K562 (cell line): ENCODE data around the gene TMEM205. TPM values are rescaled to one million over a fixed set of nuclear protein-coding genes. Genes with fewer than 3 reads are reported as not detected.

Source experiments
- ATAC-seq: fragments of 200-7000 bp; cut with Tn5 transposase; 3 replicates; pipeline ENCODE4 v1.9.1; 2020; ENCODE audit warnings: moderate library complexity
- BruUV-seq: library from RNA; stranded (reverse); fragments of 400-500 nt; replicated peaks from 2 replicates; lab custom pipeline; 2021; lab: Mats Ljungman, UMichigan
- CTCF ChIA-PET: fragments of 300-600 bp; formaldehyde crosslinking; extraction: SDS; loops from one replicate; lab custom pipeline; 2021; ENCODE audit warnings: low intra/inter-chr PET ratio; lab: Yijun Ruan, JAX
- POLR2A ChIA-PET: fragments of 300-600, 350-650 bp; sonication (Branson Sonifier 250); formaldehyde crosslinking; extraction: SDS; loops from one replicate; lab custom pipeline; 2021; ENCODE audit warnings: antibody characterized with exemption, inconsistent platforms; lab: Yijun Ruan, JAX
- DNase-seq, 4 experiments: peaks; one replicate each; pipeline versions ENCODE4 v3.0.0 to v3.0.0-alpha.2; 2011 to 2018; ENCODE audit warnings: low spot score in 3 of 4, mixed read lengths in 3 of 4; ENCODE audit errors: extremely low read depth in 1 of 4
- FAIRE-seq: peaks from 2 replicates; lab custom pipeline; 2011; peaks lifted over from hg19 to GRCh38; lab: Jason Lieb, UNC
- H2AFZ ChIP-seq: 2 replicates; pipeline ENCODE4 v1.6.0; 2011; ENCODE audit warnings: low read depth, low read length, control low read depth, inconsistent platforms
- H3K27ac ChIP-seq: fragments of 200-600 bp; 3 replicates; pipeline ENCODE4 v1.8.0; 2011; ENCODE audit warnings: low read depth, mild to moderate bottlenecking, control low read depth, inconsistent platforms, low read length, moderate library complexity, mixed read lengths; ENCODE audit errors: extremely low read depth
- H3K27me3 ChIP-seq, 2 experiments: fragments of 300-600 bp in 1 of 2; 2 replicates in 1 of 2; 3 replicates in 1 of 2; pipeline versions ENCODE4 v1.6.0 to v1.8.0; 2011; ENCODE audit warnings: inconsistent platforms in 2 of 2, low read length in 2 of 2, mild to moderate bottlenecking in 1 of 2, mixed read lengths in 1 of 2, moderate library complexity in 1 of 2; ENCODE audit not compliant: control insufficient read depth in 2 of 2, insufficient read depth in 2 of 2
- H3K36me3 ChIP-seq: fragments of 300-600 bp; 3 replicates; pipeline ENCODE4 v1.8.0; 2011; ENCODE audit warnings: mild to moderate bottlenecking, low read length, inconsistent platforms; ENCODE audit not compliant: control insufficient read depth, insufficient read depth
- H3K4me1 ChIP-seq, 2 experiments: fragments of 200-600 bp in 1 of 2; replicated peaks in 1 of 2; 2 replicates in 1 of 2; 3 replicates in 1 of 2; pipeline versions ENCODE4 v1.5.1 to v1.8.0; 2011; ENCODE audit warnings: inconsistent platforms in 2 of 2, low read length in 2 of 2, mild to moderate bottlenecking in 1 of 2, mixed read lengths in 1 of 2, moderate library complexity in 1 of 2; ENCODE audit not compliant: control insufficient read depth in 2 of 2, insufficient read depth in 2 of 2
- H3K4me2 ChIP-seq: 2 replicates; pipeline ENCODE4 v1.6.1; 2011; ENCODE audit warnings: low read length, control low read depth, inconsistent platforms, mixed read lengths; ENCODE audit not compliant: insufficient read depth
- H3K4me3 ChIP-seq: fragments of 200-600 bp; sonication (generic), shearing (Covaris generic); 2 replicates; pipeline ENCODE4 v1.5.1; 2016; ENCODE audit warnings: control low read depth, inconsistent platforms
- H3K79me2 ChIP-seq: fragments of 200-600 bp; 3 replicates; pipeline ENCODE4 v1.8.0; 2011; ENCODE audit warnings: low read length, inconsistent platforms; ENCODE audit not compliant: control insufficient read depth, insufficient read depth
- H3K9ac ChIP-seq, 2 experiments: 2 replicates each; pipeline versions ENCODE4 v1.6.0 to v1.6.1; 2011; ENCODE audit warnings: low read depth in 2 of 2, low read length in 2 of 2, control low read depth in 1 of 2, inconsistent platforms in 1 of 2, mild to moderate bottlenecking in 1 of 2, mixed read lengths in 1 of 2; ENCODE audit not compliant: insufficient read depth in 1 of 2
- H3K9me1 ChIP-seq: one replicate; pipeline ENCODE4 v1.6.0; 2011; ENCODE audit warnings: inconsistent platforms, mild to moderate bottlenecking, low read length, moderate library complexity; ENCODE audit not compliant: control insufficient read depth, insufficient read depth
- H3K9me3 ChIP-seq: replicated peaks from 2 replicates; pipeline ENCODE4 v1.5.1; 2011; ENCODE audit warnings: low read depth, low read length, inconsistent platforms; ENCODE audit not compliant: control insufficient read depth, insufficient read depth
- H4K20me1 ChIP-seq: replicated peaks from 2 replicates; pipeline ENCODE4 v1.6.1; 2011; ENCODE audit warnings: low read length, inconsistent platforms, mixed read lengths; ENCODE audit not compliant: control insufficient read depth, insufficient read depth
- BHLHE40 ChIP-seq: IDR thresholded peaks from 2 replicates; pipeline ENCODE4 v1.6.1; 2011; ENCODE audit warnings: low read length, improper control_type of control experiment
- CHD1 ChIP-seq: fragments of 200-600 bp; sonication (generic); IDR thresholded peaks from one replicate; pipeline ENCODE4 v1.6.1; 2012; ENCODE audit warnings: mild to moderate bottlenecking, moderate library complexity, low read length, inconsistent platforms
- E2F4 ChIP-seq: sonication (generic); formaldehyde crosslinking; IDR thresholded peaks from 2 replicates; pipeline ENCODE4 v1.8.0; 2022; ENCODE audit warnings: mild to moderate bottlenecking, low read depth, missing genetic modification reagents
- KLF13 ChIP-seq: fragments of 450-650 bp; IDR thresholded peaks from 2 replicates; pipeline ENCODE4 v1.6.1; 2016; ENCODE audit warnings: missing genetic modification characterization, low read depth, mild to moderate bottlenecking, missing compliant biosample characterization, moderate library complexity, borderline replicate concordance
- MIER1 ChIP-seq: fragments of 450-650 bp; IDR thresholded peaks from 2 replicates; pipeline ENCODE4 v1.6.1; 2016; ENCODE audit warnings: antibody characterized with exemption, mild to moderate bottlenecking, low read depth
- NBN ChIP-seq: fragments of 450-650 bp; IDR thresholded peaks from 2 replicates; pipeline ENCODE4 v1.6.1; 2016; ENCODE audit warnings: low read depth, mild to moderate bottlenecking
- NCOA4 ChIP-seq: fragments of 450-650 bp; IDR thresholded peaks from 2 replicates; pipeline ENCODE4 v1.6.1; 2018; ENCODE audit warnings: mild to moderate bottlenecking; ENCODE audit not compliant: partially characterized antibody
- RBM17 ChIP-seq: fragments of 200-400 bp; formaldehyde crosslinking; IDR thresholded peaks from 2 replicates; pipeline ENCODE4 v1.6.1; 2017; ENCODE audit warnings: low read depth, mild to moderate bottlenecking, low read length, borderline replicate concordance
- SFPQ ChIP-seq: fragments of 200-400 bp; formaldehyde crosslinking; IDR thresholded peaks from 2 replicates; pipeline ENCODE4 v1.6.1; 2017; ENCODE audit warnings: mild to moderate bottlenecking, low read depth, low read length, moderate library complexity
- SRF ChIP-seq, 2 experiments: fragments of 250-450, 450-650 bp in 1 of 2; sonication (Bioruptor Pico) in 1 of 2; sonication (generic) in 1 of 2; formaldehyde crosslinking; IDR thresholded peaks; 2 replicates each; pipeline versions ENCODE4 v1.5.0 to v1.5.1; 2020 to 2022; ENCODE audit warnings: mild to moderate bottlenecking in 1 of 2, missing genetic modification reagents in 1 of 2
- TOE1 ChIP-seq, 2 experiments: fragments of 450-650 bp in 1 of 2; sonication (generic) in 1 of 2; formaldehyde crosslinking in 1 of 2; IDR thresholded peaks; 2 replicates each; pipeline versions ENCODE4 v1.7.1 to v1.8.0; 2016 to 2022; ENCODE audit warnings: borderline replicate concordance in 2 of 2, mild to moderate bottlenecking in 2 of 2, antibody characterized with exemption in 1 of 2, inconsistent platforms in 1 of 2, low read depth in 1 of 2, missing genetic modification reagents in 1 of 2, moderate library complexity in 1 of 2
- ZBTB49 ChIP-seq: sonication (generic); formaldehyde crosslinking; IDR thresholded peaks from 2 replicates; pipeline ENCODE4 v1.8.0; 2022; ENCODE audit warnings: missing genetic modification reagents, mild to moderate bottlenecking, borderline replicate concordance
- ZNF24 ChIP-seq: fragments of 450-650 bp; IDR thresholded peaks from 2 replicates; pipeline ENCODE4 v1.6.1; 2016
- WGBS: fragments of 100-300 bp; shearing (Covaris generic); methylation state at CpG from one replicate; pipeline ENCODE4 v1.1.6; 2016; ENCODE audit warnings: low coverage, mixed read lengths; ENCODE audit not compliant: insufficient coverage; ENCODE audit errors: missing lambda C conversion rate; 5-methylcytosine and 5-hydroxymethylcytosine counted together
- in situ Hi-C: fragments of 300-500 bp; cut with MboI; formaldehyde crosslinking; loops from 4 replicates; pipeline ENCODE4 v1.15.0; 2018; ENCODE audit warnings: inconsistent platforms, mixed read lengths
- intact Hi-C: fragments of 100-400 bp; cut with micrococcal nuclease; formaldehyde crosslinking; loops from 2 replicates; pipeline ENCODE4 v1.14.2; 2022
- polyA plus RNA-seq, 8 experiments: library from polyadenylated mRNA; depleted of rRNA in 4 of 8; stranded (reverse) in 5 of 8; unstranded in 3 of 8; fragments of >200 nt; fragmentation: Nextera tagmentation in 2 of 8; fragmentation: Illumina TruSeq in 1 of 8; extraction: Ambion mirVana in 2 of 8; extraction: Trizol in 1 of 8; gene quantifications; 2 replicates each; pipeline versions ENCODE4 v1.2.1 to v1.2.3, GENCODE V29; 2011 to 2014; ENCODE audit warnings: inconsistent platforms in 1 of 8, missing spikeins in 1 of 8
- total RNA-seq, 7 experiments: library from RNA; depleted of rRNA in 6 of 7; stranded (reverse); fragments of >200 nt in 6 of 7; fragmentation: Illumina TruSeq in 2 of 7; extraction: Trizol in 2 of 7; gene quantifications; 2 replicates each; pipeline versions ENCODE4 v1.2.1 to v1.2.3, GENCODE V29; 2011 to 2021; ENCODE audit warnings: low replicate concordance in 1 of 7

Gene TMEM205
- total and polyA plus RNA-seq, 9 of the 15 experiments (the other 6 are each of a cell fraction or from before 2014, with no cell fraction given), result 21.3 to 81.5 (median 44.1) TPM

- Histone ChIP-seq H3K4me2 (no peak overlapping the region), H2AFZ (0 out of 2 replicates have a peak overlapping the region, but pooled peaks have one; percentile 22), H3K27me3 (no peaks in the 10 kb centered on the region), H3K36me3 (no peaks in the 10 kb centered on the region), H3K27ac (no peak overlapping the region), H3K4me1 (peaks cover 8 to 27% of the 10 kb centered on the region in 2 experiments; a peak in 3 of 5 replicates), H3K9ac (no peak overlapping the region), H3K4me3 (no peak overlapping the region), H4K20me1 (no peaks in the 10 kb centered on the region), H3K9me3 (peaks cover 3% of the 10 kb centered on the region; the same call in 1 of the 2 replicates), H3K79me2 (peaks cover 8% of the 10 kb centered on the region; the same call in 2 of the 3 replicates), H3K9me1 (no peaks in the 10 kb centered on the region)
- WGBS, result 71% methylated on average over 19 of the region's 19 CpGs
- DNase-seq (no peak), FAIRE-seq (no peak), ATAC-seq (no peak)
- BruUV-seq, result no TSS peak
- POLR2A ChIA-PET, result no interaction called here
- in situ Hi-C loops (no loop called here), intact Hi-C loops (no loop called here)
- CTCF ChIA-PET, result no interaction called here
- no peak for TF ChIP-seq TOE1 (IDR thresholded peaks at IDR 0.05; ENCODE audit: borderline replicate concordance)
- no peak for TF ChIP-seq TOE1 (CRISPR knock-in tag; IDR thresholded peaks at IDR 0.05; ENCODE audit: borderline replicate concordance, low read depth)
- no peak for TF ChIP-seq NBN
- TF ChIP-seq NCOA4, result no peak
- no peak for TF ChIP-seq KLF13
- TF ChIP-seq E2F4, result no peak
- no peak for TF ChIP-seq ZNF24
- no peak for TF ChIP-seq SRF (CRISPR knock-in tag; IDR thresholded peaks at IDR 0.05)
- no peak for TF ChIP-seq SFPQ
- TF ChIP-seq ZBTB49 (CRISPR knock-in tag), result no peak
- TF ChIP-seq RBM17, result no peak
- no peak for TF ChIP-seq CHD1
- TF ChIP-seq BHLHE40, result no peak
- no peak for TF ChIP-seq MIER1
Measured at GRCh38 chr19:11387162-11388034, 41.3 kb upstream of the TMEM205 start.
